BLaER1 treated with 17β-estradiol and CSF1 and Interleukin-3, amounts not matched to agents 10 nM and 100 nM (cell line): ENCODE results near the gene DUSP5.

Experiments used
- H3K27ac ChIP-seq, 11 experiments: shearing (Covaris generic); formaldehyde crosslinking; 2 replicates each; pipeline ENCODE4 v1.8.1; 2022
- H3K27me3 ChIP-seq, 11 experiments: shearing (Covaris generic); formaldehyde crosslinking; 2 replicates each; pipeline ENCODE4 v1.8.1; 2022
- H3K36me3 ChIP-seq, 11 experiments: shearing (Covaris generic); formaldehyde crosslinking; 2 replicates each; pipeline ENCODE4 v1.8.1; 2022
- H3K4me1 ChIP-seq, 10 experiments: shearing (Covaris generic); formaldehyde crosslinking; 2 replicates each; pipeline ENCODE4 v1.8.1; 2022
- H3K4me2 ChIP-seq, 11 experiments: shearing (Covaris generic); formaldehyde crosslinking; 2 replicates each; pipeline ENCODE4 v1.8.1; 2022
- H3K4me3 ChIP-seq, 10 experiments: shearing (Covaris generic); formaldehyde crosslinking; 2 replicates each; pipeline ENCODE4 v1.8.1; 2022
- H3K9ac ChIP-seq, 11 experiments: shearing (Covaris generic); formaldehyde crosslinking; 2 replicates each; pipeline ENCODE4 v1.8.1; 2022
- H3K9me3 ChIP-seq, 11 experiments: shearing (Covaris generic); formaldehyde crosslinking; replicated peaks in 1 of 11; 2 replicates each; pipeline ENCODE4 v1.8.1; 2022
- H4K20me1 ChIP-seq, 11 experiments: shearing (Covaris generic); formaldehyde crosslinking; 2 replicates each; pipeline ENCODE4 v1.8.1; 2022
- Cebpa-rat ChIP-seq, 11 experiments: shearing (Covaris generic); IDR thresholded peaks; 2 replicates each; pipeline ENCODE4 v1.8.1; 2022

Gene DUSP5

GRCh38 chr10:110488332-110488681, 9.4 kb upstream of the DUSP5 start:
- Histone ChIP-seq H3K4me1 (peaks cover 36 to 50% (median 47%) of the 10 kb centered on the region in 10 experiments), H4K20me1 (peaks cover 0 to 20% (median 4%) of the 10 kb centered on the region in 11 experiments; a peak in 4 of 22 replicates), H3K27ac (no peak overlapping the region), H3K4me2 (peak overlapping the region; percentile 62 to 76 (median 74)), H3K4me3 (no peak overlapping the region), H3K9me3 (no peaks in the 10 kb centered on the region), H3K36me3 (no peaks in the 10 kb centered on the region), H3K9ac (no peak overlapping the region), H3K27me3 (peaks cover 27 to 60% (median 45%) of the 10 kb centered on the region in 11 experiments)
- no peak for TF ChIP-seq Cebpa-rat (IDR thresholded peaks at IDR 0.05)

DNA sequence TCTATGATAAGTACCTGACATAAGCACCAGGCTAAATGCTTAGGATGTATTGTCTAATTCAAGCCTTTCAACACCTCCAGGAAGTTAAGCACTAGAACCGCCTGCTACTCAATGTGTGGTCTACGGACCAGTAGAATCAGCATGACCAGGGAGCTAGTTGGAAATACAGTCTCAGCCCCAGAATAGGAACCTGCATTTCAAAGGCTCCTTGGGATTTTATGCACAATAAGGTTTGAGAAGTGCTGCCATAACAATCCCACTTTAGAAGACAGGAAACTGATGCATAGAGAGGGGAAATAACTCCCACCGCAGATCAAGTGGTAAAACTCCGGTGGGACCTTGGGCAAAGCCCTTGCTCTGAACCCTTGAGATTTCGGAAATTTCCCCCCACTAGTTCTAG, 8.8 kb upstream of the DUSP5 start:
- Histone ChIP-seq H3K4me2 (peak overlapping the region; percentile 62 to 76 (median 74)), H3K4me1 (peaks cover 36 to 50% (median 47%) of the 10 kb centered on the region in 10 experiments), H3K4me3 (peak overlapping the region in 2 of 10 experiments; percentile 7 to 9; a peak in 1 of 20 replicates), H3K27me3 (peaks cover 33 to 67% (median 51%) of the 10 kb centered on the region in 11 experiments), H3K27ac (no peak overlapping the region), H3K36me3 (no peaks in the 10 kb centered on the region), H3K9ac (no peak overlapping the region), H3K9me3 (no peaks in the 10 kb centered on the region), H4K20me1 (peaks cover 0 to 20% (median 5%) of the 10 kb centered on the region in 11 experiments; a peak in 6 of 22 replicates)
- peak in 1 of 11 experiments; percentile 19; a peak in 1 of 22 replicates for TF ChIP-seq Cebpa-rat (IDR thresholded peaks at IDR 0.05)

- no peak overlapping the region for H3K4me3 ChIP-seq
- H3K4me1 ChIP-seq: peaks cover 38 to 50% (median 47%) of the 10 kb centered on the region in 10 experiments
- H3K4me2 ChIP-seq: peak overlapping the region in 2 of 11 experiments; percentile 2 to 74; a peak in 3 of 22 replicates
- no peak for TF ChIP-seq Cebpa-rat (IDR thresholded peaks at IDR 0.05)
- H3K27me3 ChIP-seq: peaks cover 41 to 78% (median 58%) of the 10 kb centered on the region in 11 experiments
- no peak overlapping the region for H3K27ac ChIP-seq
- H3K36me3 ChIP-seq: no peaks in the 10 kb centered on the region
- no peak overlapping the region for H3K9ac ChIP-seq
- H4K20me1 ChIP-seq: peaks cover 0 to 20% (median 8%) of the 10 kb centered on the region in 11 experiments; a peak in 6 of 22 replicates
- H3K9me3 ChIP-seq: no peaks in the 10 kb centered on the region
Observed at GRCh38 chr10:110490640-110491039, 7.1 kb upstream of the DUSP5 start.

GRCh38 chr10:110491346-110491745, 6.4 kb upstream of the DUSP5 start:
- Histone ChIP-seq H4K20me1 (peaks cover 0 to 26% (median 10%) of the 10 kb centered on the region in 11 experiments; a peak in 8 of 22 replicates), H3K36me3 (no peaks in the 10 kb centered on the region), H3K27ac (no peak overlapping the region), H3K4me3 (no peak overlapping the region), H3K9me3 (no peaks in the 10 kb centered on the region), H3K9ac (no peak overlapping the region), H3K4me1 (peaks cover 45 to 56% (median 53%) of the 10 kb centered on the region in 10 experiments), H3K4me2 (no peak overlapping the region), H3K27me3 (peaks cover 41 to 84% (median 64%) of the 10 kb centered on the region in 11 experiments)
- TF ChIP-seq Cebpa-rat (IDR thresholded peaks at IDR 0.05): no peak

GRCh38 chr10:110492069-110492822, 5.5 kb upstream of the DUSP5 start:
- Histone ChIP-seq H3K4me3 (no peak overlapping the region), H3K9me3 (no peaks in the 10 kb centered on the region), H3K9ac (no peak overlapping the region), H3K4me1 (peaks cover 53 to 65% (median 61%) of the 10 kb centered on the region in 10 experiments), H3K4me2 (peak overlapping the region; percentile 4 to 61 (median 37); a peak in 20 of 22 replicates), H3K36me3 (no peaks in the 10 kb centered on the region), H3K27me3 (peaks cover 41 to 84% (median 73%) of the 10 kb centered on the region in 11 experiments), H4K20me1 (peaks cover 0 to 32% (median 11%) of the 10 kb centered on the region in 11 experiments; a peak in 9 of 22 replicates), H3K27ac (peak overlapping the region in 3 of 11 experiments; percentile 15 to 48 (median 27); a peak in 5 of 22 replicates)
- TF ChIP-seq Cebpa-rat (IDR thresholded peaks at IDR 0.05): no peak

- Histone ChIP-seq H3K4me1 (peaks cover 41 to 58% (median 54%) of the 10 kb centered on the region in 10 experiments), H3K4me3 (no peak overlapping the region), H3K27me3 (peaks cover 37 to 86% (median 76%) of the 10 kb centered on the region in 11 experiments), H3K9ac (no peak overlapping the region), H3K27ac (no peak overlapping the region), H4K20me1 (peaks cover 7 to 33% (median 22%) of the 10 kb centered on the region in 11 experiments; a peak in 20 of 22 replicates), H3K9me3 (no peaks in the 10 kb centered on the region), H3K4me2 (no peak overlapping the region), H3K36me3 (no peaks in the 10 kb centered on the region)
- TF ChIP-seq Cebpa-rat (IDR thresholded peaks at IDR 0.05): no peak
Observed at GRCh38 chr10:110493832-110494426, 3.8 kb upstream of the DUSP5 start.

DNA sequence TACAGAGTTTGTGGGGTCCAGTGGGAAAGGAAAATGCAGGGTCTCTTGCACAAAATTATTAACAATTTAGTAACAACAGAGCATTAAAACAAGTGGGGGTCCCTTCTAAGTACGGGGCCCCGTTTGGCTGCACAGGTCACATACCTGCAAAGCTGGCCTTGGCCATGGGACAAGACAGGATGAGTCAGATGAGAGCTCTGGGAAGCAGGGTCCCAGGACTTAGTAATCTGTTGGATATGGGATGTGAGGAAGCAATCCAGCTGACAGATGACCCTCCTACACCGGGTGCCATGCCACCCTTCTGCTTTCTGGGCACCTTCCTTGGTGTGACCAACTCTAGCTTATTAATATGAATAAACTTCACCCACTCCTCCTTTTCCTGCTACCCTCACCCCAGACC, 3.2 kb upstream of the DUSP5 start:
- H3K27me3 ChIP-seq: peaks cover 37 to 92% (median 82%) of the 10 kb centered on the region in 11 experiments
- H3K4me3 ChIP-seq: no peak overlapping the region
- no peak overlapping the region for H3K4me2 ChIP-seq
- H4K20me1 ChIP-seq: peaks cover 11 to 39% (median 28%) of the 10 kb centered on the region in 11 experiments; a peak in 20 of 22 replicates
- H3K36me3 ChIP-seq: no peaks in the 10 kb centered on the region
- TF ChIP-seq Cebpa-rat (IDR thresholded peaks at IDR 0.05): no peak
- no peaks in the 10 kb centered on the region for H3K9me3 ChIP-seq
- H3K4me1 ChIP-seq: peaks cover 41 to 58% (median 54%) of the 10 kb centered on the region in 10 experiments
- H3K9ac ChIP-seq: no peak overlapping the region
- H3K27ac ChIP-seq: no peak overlapping the region

- Histone ChIP-seq H3K4me3 (peak overlapping the region in 5 of 10 experiments; percentile 71 to 92 (median 83); a peak in 10 of 20 replicates), H3K36me3 (no peaks in the 10 kb centered on the region), H3K9me3 (no peaks in the 10 kb centered on the region), H3K9ac (peak overlapping the region in 8 of 11 experiments; percentile 16 to 93 (median 88); a peak in 11 of 22 replicates), H3K27me3 (peaks cover 28 to 92% (median 85%) of the 10 kb centered on the region in 11 experiments), H3K27ac (peak overlapping the region in 2 of 11 experiments; percentile 93 to 95; a peak in 2 of 22 replicates), H3K4me2 (peak overlapping the region; percentile 89 to 99 (median 97)), H3K4me1 (peaks cover 48 to 62% (median 58%) of the 10 kb centered on the region in 10 experiments), H4K20me1 (peaks cover 11 to 48% (median 32%) of the 10 kb centered on the region in 11 experiments; a peak in 20 of 22 replicates)
- no peak for TF ChIP-seq Cebpa-rat (IDR thresholded peaks at IDR 0.05)
Observed at GRCh38 chr10:110495731-110496552, 1.8 kb upstream of the DUSP5 start.
